SK-N-SH treated with all-trans-retinoic acid at 6 μM for 48 hours (cell line): ENCODE results near the gene TXNDC16.

Experiments used
- CREB5 ChIP-seq: fragments of 250-450 bp; sonication (Bioruptor Pico); IDR thresholded peaks from 2 replicates; pipeline ENCODE4 v1.5.1; 2020; ENCODE audit warnings: low read depth, mild to moderate bottlenecking, moderate library complexity
- CSDC2 ChIP-seq: fragments of 250-450 bp; sonication (Bioruptor Pico); IDR thresholded peaks from 2 replicates; pipeline ENCODE4 v1.5.0; 2020; ENCODE audit warnings: mild to moderate bottlenecking, moderate library complexity
- ESRRG ChIP-seq: fragments of 250-450 bp; sonication (Bioruptor Pico); IDR thresholded peaks from 2 replicates; pipeline ENCODE4 v1.6.1; 2021; ENCODE audit warnings: mild to moderate bottlenecking
- ISL1 ChIP-seq: fragments of 250-450 bp; sonication (Bioruptor Pico); IDR thresholded peaks from 2 replicates; pipeline ENCODE4 v2.1.2; 2022; ENCODE audit warnings: mild to moderate bottlenecking, moderate library complexity
- OSR1 ChIP-seq: fragments of 250-450 bp; sonication (Bioruptor Pico); IDR thresholded peaks from 2 replicates; pipeline ENCODE4 v1.8.0; 2022; ENCODE audit warnings: moderate library complexity, mild to moderate bottlenecking, inconsistent platforms
- PATZ1 ChIP-seq: fragments of 250-450 bp; sonication (Bioruptor Pico); IDR thresholded peaks from 2 replicates; pipeline ENCODE4 v1.8.0; 2020; ENCODE audit warnings: mild to moderate bottlenecking, moderate library complexity, borderline replicate concordance
- POU6F1 ChIP-seq: fragments of 250-450 bp; sonication (Bioruptor Pico); IDR thresholded peaks from 2 replicates; pipeline ENCODE4 v1.8.0; 2021; ENCODE audit warnings: low read depth, mild to moderate bottlenecking, moderate library complexity, borderline replicate concordance
- TCF4 ChIP-seq: fragments of 250-450 bp; sonication (Bioruptor Pico); IDR thresholded peaks from 2 replicates; pipeline ENCODE4 v1.8.0; 2021; ENCODE audit warnings: mild to moderate bottlenecking, moderate library complexity, borderline replicate concordance
- TSHZ2 ChIP-seq: fragments of 250-450 bp; sonication (Bioruptor Pico); IDR thresholded peaks from 2 replicates; pipeline ENCODE4 v1.5.0; 2020; ENCODE audit warnings: mild to moderate bottlenecking, moderate library complexity
- ZFP3 ChIP-seq: fragments of 250-450 bp; sonication (Bioruptor Pico); IDR thresholded peaks from 2 replicates; pipeline ENCODE4 v1.5.0; 2020; ENCODE audit warnings: mild to moderate bottlenecking, moderate library complexity
- ZFP30 ChIP-seq: fragments of 450-650 bp; formaldehyde crosslinking; IDR thresholded peaks from 2 replicates; pipeline ENCODE4 v1.5.0; 2022; ENCODE audit warnings: mild to moderate bottlenecking, moderate library complexity
- ZNF565 ChIP-seq: fragments of 450-650 bp; formaldehyde crosslinking; conservative IDR thresholded peaks from 2 replicates; pipeline ENCODE4 v1.5.0; 2020; ENCODE audit warnings: low read depth, mild to moderate bottlenecking, moderate library complexity
- ZNF70 ChIP-seq: fragments of 450-650 bp; formaldehyde crosslinking; IDR thresholded peaks from 2 replicates; pipeline ENCODE4 v1.5.0; 2020; ENCODE audit warnings: mild to moderate bottlenecking, moderate library complexity
- ZNF8 ChIP-seq: fragments of 450-650 bp; formaldehyde crosslinking; IDR thresholded peaks from 2 replicates; pipeline ENCODE4 v1.5.0; 2020; ENCODE audit warnings: mild to moderate bottlenecking, moderate library complexity

- no peak for TF ChIP-seq ISL1
- no peak for TF ChIP-seq CREB5 (CRISPR knock-in tag)
- no peak for TF ChIP-seq ZFP30 (CRISPR knock-in tag)
- TF ChIP-seq ZNF565 (CRISPR knock-in tag), result no peak
- no peak for TF ChIP-seq OSR1 (CRISPR knock-in tag)
- no peak for TF ChIP-seq PATZ1 (CRISPR knock-in tag)
- no peak for TF ChIP-seq ZFP3 (CRISPR knock-in tag)
- no peak for TF ChIP-seq POU6F1
- TF ChIP-seq ZNF8 (CRISPR knock-in tag), result no peak
- no peak for TF ChIP-seq TCF4 (CRISPR knock-in tag)
- no peak for TF ChIP-seq ZNF70
- no peak for TF ChIP-seq TSHZ2
- no peak for TF ChIP-seq ESRRG (CRISPR knock-in tag)
- no peak for TF ChIP-seq CSDC2 (CRISPR knock-in tag)
These were observed 831 bp upstream of the TXNDC16 start for GRCh38 chr14:52553002-52553670.
